HG03442 (cell line): ENCODE data around the gene CHFR.
"Not testable (repeated sequence)": the region's sequence is repeated elsewhere in the genome, so short reads cannot be mapped to it uniquely, and the experiment has no call there.

ENCODE experiments used
- ATAC-seq: cut with Tn5 transposase; IDR thresholded peaks from one replicate; pipeline ENCODE4 v1.9.1; 2021; ENCODE audit warnings: mild to moderate bottlenecking, moderate library complexity; ENCODE audit not compliant: unreplicated experiment

CHFR gene

DNA sequence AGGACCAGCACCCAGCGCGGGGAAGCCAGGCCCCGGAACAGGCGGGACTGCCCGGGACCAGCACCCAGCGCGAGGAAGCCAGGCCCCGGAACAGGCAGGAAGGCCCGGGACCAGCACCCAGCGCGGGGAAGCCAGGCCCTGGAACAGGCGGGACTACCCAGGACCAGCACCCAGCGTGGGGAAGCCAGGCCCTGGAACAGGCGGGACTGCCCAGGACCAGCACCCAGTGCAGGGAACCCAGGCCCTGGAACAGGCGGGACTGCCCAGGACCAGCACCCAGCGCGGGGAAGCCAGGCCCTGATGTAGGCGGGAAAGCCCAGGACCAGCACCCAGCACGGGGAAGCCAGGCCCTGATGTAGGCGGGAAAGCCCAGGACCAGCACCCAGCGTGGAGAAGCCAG lies 12.8 kb downstream of the CHFR start:
- ATAC-seq, result not testable (repeated sequence)

DNA sequence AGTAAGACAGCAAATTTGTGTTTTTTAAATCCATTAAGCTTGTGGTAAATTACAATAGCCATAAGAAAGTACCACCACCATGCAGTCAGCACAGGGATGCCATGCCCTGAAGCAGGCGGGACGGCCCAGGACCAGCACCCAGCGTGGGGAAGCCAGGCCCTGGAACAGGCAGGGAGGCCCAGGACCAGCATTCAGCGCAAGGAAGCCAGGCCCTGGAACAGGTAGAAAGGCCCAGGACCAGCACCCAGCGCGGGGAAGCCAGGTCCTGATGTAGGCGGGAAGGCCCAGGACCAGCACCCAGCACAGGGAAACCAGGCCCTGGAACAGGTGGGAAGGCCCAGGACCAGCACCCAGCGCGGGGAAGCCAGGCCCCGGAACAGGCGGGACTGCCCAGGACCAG lies 13.2 kb downstream of the CHFR start:
- no peak for ATAC-seq

DNA sequence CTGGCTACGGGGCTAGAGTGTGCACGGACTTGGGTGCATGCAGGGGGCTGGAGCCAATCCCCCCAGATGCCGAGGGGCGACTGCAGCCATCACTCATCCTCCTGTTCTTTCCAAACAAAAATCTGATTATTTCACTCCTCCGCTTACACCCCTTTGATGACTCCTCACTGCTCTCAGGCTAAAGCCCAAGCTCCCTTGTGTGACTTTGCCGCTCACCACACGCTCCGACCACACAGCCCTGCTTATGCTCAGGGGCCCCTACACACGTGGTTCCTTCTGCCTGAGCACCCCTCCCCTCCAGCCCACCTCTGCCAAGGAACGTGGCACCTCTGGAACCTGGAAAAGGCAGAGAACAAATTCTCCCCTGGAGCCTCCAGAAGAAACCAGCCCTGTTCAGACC lies 13.7 kb downstream of the CHFR start:
- no peak for ATAC-seq

DNA sequence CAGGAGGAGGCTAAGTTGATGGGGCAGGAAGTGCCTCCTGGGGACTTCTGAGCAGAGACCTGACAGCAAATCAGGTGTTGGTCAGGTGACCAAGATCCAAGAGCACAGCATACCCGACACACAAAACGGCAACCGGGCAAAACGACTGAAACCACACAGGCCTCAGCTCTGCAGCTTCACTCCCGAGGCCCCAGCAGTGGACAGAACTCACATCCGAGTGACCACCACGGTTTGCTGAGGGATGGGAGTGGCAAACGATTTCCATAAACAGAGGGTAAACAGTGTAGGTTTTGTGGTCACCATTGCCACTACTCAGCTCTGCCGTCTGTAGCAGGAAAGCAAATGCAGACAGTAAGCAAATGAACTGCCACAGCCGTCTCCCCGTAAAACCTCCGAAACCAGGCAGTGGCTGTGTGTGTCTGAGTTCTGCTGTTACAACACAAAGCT lies 14.4 kb downstream of the CHFR start:
- no peak for ATAC-seq

DNA sequence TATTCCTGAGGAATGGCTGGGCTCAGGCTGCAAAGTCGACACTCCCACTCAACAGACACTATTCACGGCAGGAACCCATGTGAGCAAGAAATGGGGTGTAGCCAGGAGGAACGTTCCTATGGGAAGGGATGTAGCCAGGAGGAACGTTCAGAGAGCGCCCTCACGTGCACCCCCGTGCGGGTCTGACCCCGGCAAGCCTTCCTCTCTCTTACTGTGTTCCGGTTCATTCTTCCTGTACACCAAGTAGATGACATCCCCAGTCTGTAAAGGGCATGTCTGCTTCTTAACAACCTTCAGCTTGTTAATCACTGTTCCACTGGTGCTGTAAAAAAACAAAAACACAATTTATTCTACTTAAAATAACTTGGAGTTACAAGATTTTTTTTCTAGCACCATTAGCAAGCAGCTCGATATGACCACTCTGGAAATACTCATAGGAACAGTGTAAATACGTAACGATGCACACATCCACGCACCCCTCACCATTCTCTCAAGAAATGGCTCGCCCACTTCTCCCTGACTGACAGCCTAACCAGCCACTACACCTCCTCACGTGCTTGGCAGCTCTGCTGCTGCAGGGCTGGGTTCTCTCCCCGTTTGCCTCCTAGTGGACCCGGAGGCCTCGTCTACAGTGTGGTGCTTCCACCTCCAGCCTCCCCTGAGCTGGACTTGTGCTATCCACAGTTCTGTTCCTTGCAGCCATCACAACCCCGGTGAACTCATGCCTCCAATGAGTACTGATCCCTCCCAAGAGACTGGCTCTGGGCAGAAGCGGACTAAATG lies 15.1 kb downstream of the CHFR start:
- no peak for ATAC-seq

DNA sequence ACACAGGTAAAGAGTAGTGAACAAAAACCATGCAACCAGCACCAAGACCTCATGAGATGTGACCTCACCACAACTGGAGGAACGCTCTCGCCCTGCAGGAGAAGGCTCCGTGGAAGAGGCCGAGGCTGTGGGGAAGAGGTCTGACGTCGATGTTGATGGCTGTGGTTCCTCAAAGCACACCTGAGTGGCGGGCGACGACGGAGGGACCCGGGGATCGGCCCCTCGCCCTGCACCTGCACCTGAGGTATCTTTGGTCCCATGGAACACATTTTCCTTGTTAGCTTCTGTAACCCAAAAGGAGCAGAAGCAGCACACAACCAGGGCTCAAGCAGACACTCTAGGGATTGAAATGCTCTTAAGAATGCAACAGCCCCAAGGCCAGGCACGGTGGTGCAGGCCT lies 17.9 kb downstream of the CHFR start:
- ATAC-seq, result no peak

DNA sequence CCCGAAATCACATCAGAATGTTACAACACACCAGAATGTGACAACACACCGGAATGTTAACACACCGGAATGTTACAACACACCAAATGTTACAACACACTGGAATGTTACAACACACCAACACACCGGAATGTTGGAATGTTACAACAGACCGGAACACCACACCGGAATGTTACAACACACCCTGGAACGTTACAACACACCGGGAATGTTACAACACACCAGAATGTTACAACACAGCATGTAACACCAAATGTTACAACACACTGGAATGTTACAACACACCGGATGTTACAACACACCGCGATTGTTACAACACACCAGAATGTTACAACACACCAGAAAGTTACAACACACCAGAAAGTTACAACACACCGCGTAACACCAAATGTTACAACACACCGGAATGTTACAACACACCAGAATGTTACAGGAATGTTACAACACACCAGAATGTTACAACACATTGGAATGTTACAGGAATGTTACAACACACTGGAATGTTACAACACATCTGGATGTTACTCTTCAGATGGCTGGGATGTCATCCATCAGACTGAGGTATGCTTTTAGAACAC lies 21.1 kb downstream of the CHFR start:
- ATAC-seq, result no peak

DNA sequence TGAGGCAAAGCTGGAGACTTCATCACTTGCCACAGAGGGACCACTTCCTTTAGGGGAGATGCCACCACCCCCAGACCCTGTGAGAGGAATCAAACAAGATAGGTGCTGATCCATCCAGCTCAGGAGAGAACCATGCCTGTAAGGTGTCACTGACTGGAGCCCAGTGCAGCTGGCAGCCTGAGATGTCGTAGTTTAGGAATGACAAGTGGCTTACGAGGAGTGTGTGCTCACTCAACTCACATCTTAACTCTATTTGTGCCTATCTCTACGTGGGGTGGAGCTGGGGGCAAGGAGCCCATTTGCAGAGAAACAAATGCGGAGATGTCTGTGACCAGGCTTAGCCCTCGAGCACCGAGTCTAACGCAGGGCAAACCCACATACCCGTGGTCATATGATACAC lies 25.8 kb downstream of the CHFR start:
- no peak for ATAC-seq

DNA sequence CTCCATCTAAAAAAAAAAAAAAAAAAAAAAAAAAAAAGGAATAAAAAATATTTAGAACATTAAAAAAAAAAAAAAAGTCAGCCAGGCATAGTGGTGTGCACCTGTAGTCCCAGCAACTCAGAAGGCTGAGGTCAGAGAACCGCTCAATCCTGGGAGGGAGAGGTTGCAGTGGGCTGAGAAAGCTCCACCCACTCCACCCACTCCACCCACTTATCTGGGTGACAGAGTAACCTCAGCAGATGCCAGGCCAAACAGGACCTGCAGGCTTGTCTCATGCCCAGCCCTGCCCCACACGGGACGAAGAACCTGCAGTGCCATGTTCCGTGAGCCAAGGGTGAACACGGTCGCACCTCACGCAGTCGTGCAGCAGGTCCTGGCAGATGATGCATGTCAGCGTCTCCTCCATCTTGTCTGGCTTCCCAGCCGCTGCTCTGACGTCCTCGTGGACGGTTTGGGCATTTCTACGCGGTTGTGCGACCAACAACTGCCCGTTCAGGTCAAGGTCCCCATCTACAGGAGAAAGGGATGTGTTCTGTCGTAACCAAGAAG lies 28.6 kb downstream of the CHFR start:
- no peak for ATAC-seq

DNA sequence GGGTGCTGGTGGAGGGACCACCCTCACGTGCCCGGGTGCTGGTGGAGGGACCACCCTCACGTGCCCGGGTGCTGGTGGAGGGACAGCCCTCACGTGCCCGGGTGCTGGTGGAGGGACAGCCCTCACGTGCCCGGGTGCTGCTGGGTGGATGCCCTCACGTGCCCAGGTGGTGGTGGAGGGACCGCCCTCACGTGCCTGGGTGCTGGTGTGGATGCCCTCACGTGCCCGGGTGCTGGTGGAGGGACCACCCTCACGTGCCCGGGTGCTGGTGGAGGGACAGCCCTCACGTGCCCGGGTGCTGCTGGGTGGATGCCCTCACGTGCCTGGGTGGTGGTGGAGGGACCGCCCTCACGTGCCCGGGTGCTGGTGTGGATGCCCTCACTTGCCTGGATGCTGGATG lies 30.4 kb downstream of the CHFR start:
- not testable (repeated sequence) for ATAC-seq

DNA sequence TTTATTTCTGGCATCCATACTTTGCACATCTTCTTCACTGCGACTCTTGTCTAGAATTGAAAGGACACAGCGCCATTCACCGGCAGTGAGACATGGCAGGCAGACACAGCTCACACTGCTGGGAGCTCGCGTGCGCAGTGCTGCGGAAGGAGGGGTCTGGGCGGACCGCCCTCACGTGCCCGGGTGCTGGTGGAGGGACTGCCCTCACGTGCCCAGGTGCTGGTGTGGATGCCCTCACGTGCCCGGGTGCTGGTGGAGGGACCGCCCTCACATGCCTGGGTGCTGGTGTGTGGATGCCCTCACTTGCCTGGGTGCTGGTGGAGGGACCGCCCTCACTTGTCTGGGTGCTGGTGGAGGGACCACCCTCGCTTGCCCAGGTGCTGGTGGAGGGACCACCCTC lies 30.8 kb downstream of the CHFR start:
- ATAC-seq, result no peak

DNA sequence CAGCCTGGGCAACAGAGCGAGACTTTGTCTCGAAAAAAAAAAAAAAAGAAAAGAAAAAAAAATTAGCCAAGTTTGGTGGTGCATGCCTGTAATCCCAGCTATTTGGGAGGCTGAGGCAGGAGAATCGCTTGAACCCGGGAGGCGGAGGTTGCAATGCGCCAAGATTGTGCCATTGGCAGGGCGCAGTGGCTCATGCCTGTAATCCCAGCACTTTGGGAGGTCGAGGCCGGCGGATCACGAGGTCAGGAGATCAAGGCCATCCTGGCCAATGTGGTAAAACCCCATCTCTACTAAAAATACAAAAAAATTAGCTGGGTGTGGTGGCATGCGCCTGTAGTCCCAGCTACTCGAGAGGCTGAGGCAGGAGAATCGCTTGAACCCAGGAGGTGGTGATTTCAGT lies 32.2 kb downstream of the CHFR start:
- ATAC-seq, result not testable (repeated sequence)

DNA sequence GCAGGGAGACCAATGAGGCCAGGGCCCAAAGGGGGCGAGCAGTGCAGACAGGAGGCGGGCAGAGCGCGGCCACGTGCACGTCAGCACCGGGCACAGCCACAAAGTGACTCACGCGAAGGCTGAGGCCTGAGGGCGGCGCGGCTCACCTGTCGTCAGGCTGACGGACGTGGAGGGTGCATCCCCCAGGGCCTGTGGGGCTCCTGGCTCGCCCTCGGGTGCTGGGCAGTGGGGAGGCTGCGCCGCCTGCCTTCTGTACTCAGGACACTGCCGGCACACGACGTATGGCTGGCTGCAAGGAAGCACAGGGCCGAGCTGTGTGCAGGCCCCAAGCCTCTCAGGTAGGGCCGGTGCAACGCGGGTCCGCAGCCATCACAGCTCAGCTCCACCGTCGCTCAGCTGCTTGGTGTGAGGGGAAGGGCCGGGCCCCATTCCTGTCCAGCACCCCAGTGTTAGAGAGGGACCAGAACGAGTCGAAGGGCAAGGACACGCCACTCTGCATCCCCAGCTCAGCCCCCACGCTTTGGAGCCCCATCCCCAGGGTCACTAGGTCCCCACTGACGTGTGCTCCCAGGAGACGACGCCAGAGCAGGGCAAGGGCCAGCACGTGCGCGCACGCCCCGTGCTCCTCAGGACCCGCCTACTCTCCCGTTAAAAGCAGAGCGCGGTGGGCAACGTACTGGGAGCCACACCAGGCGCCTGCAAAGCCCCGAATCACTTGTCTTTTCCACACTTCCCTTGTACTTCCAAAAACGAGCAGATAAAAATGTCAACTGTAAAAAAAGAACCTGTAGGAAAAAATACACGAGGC lies 33.9 kb downstream of the CHFR start:
- ATAC-seq, result no peak

DNA sequence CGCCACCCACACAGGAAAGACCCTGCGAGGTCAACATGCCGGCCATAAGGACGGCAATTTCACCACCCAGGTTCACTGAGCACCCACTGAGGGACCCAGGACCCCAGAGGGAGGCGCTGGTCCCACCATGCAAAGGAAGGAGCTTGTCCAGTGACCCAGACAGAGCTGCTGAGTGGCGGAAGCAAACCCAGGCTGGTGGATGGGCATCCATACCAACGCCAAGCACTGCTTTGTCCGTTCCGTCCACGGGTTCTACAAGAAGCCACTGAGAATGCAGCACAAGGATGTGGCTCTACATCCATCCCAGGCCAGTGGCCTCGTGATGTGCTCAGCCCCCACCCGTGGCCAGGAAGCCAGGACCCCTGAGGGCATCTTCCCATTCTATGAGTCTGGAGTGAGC lies 34.9 kb downstream of the CHFR start:
- no peak for ATAC-seq

DNA sequence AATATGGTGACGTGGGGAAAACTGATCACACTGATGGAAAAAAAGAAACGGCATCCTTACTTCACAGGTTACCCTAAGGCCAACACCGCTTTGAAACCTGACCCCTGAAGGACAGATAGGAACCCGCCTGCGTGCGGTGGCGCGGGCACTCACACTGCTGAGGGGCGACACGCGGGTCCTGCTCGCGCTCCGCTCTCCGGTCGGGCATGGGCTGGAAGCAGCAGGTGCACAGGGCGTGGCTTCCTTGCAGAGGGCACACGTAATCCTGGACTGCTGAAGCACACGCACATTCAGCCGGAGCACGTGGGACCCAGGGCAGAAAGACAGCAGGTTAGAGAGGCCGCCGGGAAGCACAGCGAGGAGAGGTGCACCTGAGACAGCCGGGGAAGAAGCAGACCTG lies 35.9 kb downstream of the CHFR start:
- no peak for ATAC-seq

DNA sequence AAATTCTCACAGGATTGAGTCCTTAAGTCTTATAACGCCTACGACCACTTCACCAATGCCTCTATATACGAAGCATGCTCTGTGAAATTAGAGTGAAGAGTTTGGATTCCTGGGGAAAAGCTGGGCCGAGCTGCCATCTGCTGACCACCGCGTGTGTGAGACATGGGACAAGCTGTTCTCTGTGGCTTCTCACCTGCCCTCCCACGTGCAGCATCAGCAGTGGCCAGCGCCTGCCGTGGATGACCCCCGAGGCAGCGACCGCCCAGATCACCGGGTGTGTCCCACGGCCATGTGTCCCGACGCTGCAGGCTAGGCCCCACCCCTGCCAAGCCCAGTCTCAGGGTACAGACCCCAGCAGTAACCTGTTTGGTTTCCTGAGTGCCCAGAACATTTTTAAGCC lies 37.1 kb downstream of the CHFR start:
- no peak for ATAC-seq

DNA sequence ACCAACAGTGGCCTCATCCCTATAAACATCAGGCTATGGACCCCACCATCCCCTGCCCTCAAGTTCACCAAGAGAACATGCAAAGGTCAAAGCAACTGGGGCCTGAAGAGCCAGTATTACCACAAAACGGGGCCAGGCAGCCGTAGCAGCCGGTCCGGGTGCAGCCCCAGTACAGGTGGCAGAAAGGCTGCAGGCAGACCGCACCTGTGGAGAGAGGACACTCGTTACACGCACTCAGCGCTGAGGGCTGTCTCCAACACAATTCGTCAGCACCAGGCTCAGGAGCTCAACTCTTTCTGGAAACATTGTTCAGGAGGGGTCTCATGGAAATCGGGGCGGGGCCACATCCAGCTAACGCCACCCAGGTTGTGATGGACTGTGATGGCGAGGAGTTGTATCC lies 38.9 kb downstream of the CHFR start:
- ATAC-seq, result no peak

DNA sequence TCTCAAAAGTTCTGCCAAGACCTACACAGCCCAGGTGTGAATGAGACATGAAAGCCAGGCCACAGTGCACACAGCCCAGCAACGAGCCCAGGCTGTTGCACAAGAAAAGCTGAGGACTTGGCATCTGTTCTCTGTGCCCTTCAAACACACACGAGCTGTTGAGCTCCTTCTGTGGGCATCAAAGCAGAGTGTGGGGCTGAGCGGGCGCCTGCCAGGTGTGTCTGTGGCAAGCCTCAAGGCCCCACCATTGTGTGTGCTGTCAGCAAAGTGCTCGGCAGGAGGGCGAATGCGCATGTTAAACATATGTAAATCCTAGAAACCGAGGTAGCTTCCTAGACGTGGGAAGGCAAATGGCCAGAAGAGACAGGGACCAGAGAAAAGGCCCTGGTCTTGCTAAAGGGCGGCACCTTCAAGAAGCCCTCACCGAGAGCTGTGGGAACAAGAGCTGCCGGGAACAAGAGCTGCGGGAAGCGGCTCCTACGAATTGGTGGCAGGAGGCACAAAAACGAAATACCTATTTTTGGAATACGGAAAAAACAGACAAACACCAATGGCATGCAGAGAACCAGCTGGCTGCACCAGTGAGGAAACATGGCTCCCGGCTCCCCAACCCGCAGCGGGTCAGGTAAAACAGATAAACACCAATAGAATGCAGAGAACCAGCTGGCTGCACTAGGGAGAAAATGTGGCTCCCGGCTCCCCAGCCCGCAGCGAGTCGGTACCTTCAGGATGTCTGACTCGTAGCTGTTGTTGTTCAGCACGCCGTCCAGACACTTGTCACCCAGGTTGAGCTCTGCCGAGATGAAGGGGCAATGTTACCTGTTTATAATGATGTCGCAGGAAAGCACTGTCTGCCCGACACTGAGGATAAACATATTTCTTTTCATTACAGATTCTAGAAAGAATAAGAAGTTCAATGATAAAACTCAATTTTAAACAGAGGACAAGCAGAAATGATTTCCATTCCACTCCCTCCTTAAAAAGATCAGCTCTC lies 39.7 kb downstream of the CHFR start:
- ATAC-seq, result no peak

DNA sequence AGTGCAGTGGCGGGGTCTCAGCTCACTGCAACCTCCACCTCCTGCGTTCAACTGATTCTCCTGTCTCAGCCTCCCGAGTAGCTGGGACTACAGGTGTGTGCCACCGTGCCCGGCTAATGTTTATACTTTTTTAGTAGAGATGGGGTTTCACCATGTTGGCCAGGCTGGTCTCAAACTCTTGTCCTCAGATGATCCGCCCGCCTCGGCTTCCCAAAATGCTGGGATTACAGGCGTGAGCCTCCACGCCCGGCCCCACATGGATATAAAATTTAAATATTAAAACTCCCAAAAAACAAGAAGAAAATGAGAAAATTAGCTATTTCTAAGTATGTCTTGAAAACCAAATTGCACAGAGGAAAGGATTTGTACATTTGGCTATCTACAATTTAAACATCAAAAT lies 42.7 kb downstream of the CHFR start:
- not testable (repeated sequence) for ATAC-seq

DNA sequence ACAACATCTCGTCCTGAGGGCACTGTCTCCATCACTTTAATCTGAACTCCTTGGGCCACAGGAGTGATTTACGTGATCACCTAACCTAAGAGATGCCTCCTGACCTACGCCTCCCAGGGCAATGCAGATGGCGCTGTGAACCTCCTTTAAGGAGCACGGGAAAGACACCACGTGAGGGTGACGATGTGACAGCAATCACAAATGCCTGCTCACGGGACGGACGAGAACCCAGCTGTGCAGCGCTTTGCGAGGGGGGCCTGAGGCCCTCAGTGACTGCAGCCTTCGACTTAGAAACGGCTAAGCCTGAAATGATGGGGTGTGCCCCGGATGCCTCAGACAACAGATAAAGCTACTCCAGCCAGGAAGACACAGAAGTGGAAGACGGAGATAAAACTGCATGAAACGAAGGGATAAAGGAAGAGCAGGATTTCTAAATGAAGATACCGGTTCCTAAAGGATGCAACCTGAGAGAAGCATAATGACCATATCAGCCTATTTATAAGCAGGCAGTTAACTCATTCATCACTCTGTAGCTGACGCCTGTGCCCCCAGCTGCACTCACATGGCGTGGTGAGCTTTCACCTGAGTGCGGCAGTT lies 44.9 kb downstream of the CHFR start:
- ATAC-seq, result no peak
